K562 (cell line): ENCODE results near the gene MOG. TPM values are rescaled to one million over a fixed set of nuclear protein-coding genes. Genes with fewer than 3 reads are reported as not detected.

ENCODE experiments used
- ELF1 ChIP-seq: fragments of 200-800 bp; sonication (Bioruptor generic); IDR thresholded peaks from 2 replicates; pipeline ENCODE4 v1.6.1; 2016; ENCODE audit warnings: missing genetic modification characterization, missing compliant biosample characterization
- HDAC3 ChIP-seq: fragments of 450-650 bp; IDR thresholded peaks from 2 replicates; pipeline ENCODE4 v1.6.1; 2018; ENCODE audit warnings: borderline replicate concordance, mild to moderate bottlenecking, moderate library complexity; ENCODE audit not compliant: partially characterized antibody
- polyA plus RNA-seq, 8 experiments: library from polyadenylated mRNA; depleted of rRNA in 4 of 8; stranded (reverse) in 5 of 8; unstranded in 3 of 8; fragments of >200 nt; fragmentation: Nextera tagmentation in 2 of 8; fragmentation: Illumina TruSeq in 1 of 8; extraction: Ambion mirVana in 2 of 8; extraction: Trizol in 1 of 8; gene quantifications; 2 replicates each; pipeline versions ENCODE4 v1.2.1 to v1.2.3, GENCODE V29; 2011 to 2014; ENCODE audit warnings: inconsistent platforms in 1 of 8, missing spikeins in 1 of 8
- total RNA-seq, 7 experiments: library from RNA; depleted of rRNA in 6 of 7; stranded (reverse); fragments of >200 nt in 6 of 7; fragmentation: Illumina TruSeq in 2 of 7; extraction: Trizol in 2 of 7; gene quantifications; 2 replicates each; pipeline versions ENCODE4 v1.2.1 to v1.2.3, GENCODE V29; 2011 to 2021; ENCODE audit warnings: low replicate concordance in 1 of 7
- TF ChIP-seq, protein P1 (sequence below): fragments of 450-650 bp; IDR thresholded peaks from one replicate; pipeline ENCODE4 v1.6.1; 2018; ENCODE audit warnings: mild to moderate bottlenecking, moderate library complexity; ENCODE audit not compliant: partially characterized antibody
- TF ChIP-seq, protein P2 (sequence below): fragments of 450-650 bp; IDR thresholded peaks from 2 replicates; pipeline ENCODE4 v1.6.1; 2016; ENCODE audit warnings: borderline replicate concordance
- TF ChIP-seq, protein P3 (sequence below): fragments of 250-450 bp; sonication (Bioruptor Pico); IDR thresholded peaks from 2 replicates; pipeline ENCODE4 v1.8.0; 2022; ENCODE audit warnings: inconsistent platforms, mild to moderate bottlenecking, moderate library complexity, borderline replicate concordance
- TF ChIP-seq, protein P4 (sequence below), 2 experiments: fragments of 250-450 bp in 1 of 2; fragments of 450-650 bp in 1 of 2; sonication (Bioruptor Pico) in 1 of 2; IDR thresholded peaks; 2 replicates each; pipeline versions ENCODE4 v1.6.1 to v1.8.0; 2016 to 2021; ENCODE audit warnings: mild to moderate bottlenecking in 2 of 2, moderate library complexity in 2 of 2, missing compliant biosample characterization in 1 of 2, missing genetic modification characterization in 1 of 2

MOG gene
- total and polyA plus RNA-seq, 9 of the 15 experiments (the other 6 are each of a cell fraction or from before 2014, with no cell fraction given): not detected

DNA sequence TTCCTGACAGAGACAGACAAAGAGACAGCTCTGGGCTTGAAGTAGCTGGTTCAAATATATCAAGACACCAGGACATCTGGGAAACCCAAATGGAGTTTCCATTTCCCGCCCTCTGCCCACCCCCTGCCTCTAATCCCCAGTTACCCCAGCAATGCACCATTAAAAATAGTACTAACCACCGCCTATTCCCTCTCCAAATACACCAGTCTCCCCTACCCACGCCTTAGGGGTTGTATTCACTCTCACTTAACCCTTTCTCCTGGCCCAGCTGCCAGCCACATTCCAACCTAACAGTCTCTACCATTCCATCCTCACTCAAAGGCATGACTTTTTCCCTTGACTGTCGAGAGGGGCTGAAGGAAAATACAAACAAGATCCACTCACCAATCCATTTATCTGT, 46.4 kb upstream of the MOG start (continued):
- TF ChIP-seq, protein P1, sequence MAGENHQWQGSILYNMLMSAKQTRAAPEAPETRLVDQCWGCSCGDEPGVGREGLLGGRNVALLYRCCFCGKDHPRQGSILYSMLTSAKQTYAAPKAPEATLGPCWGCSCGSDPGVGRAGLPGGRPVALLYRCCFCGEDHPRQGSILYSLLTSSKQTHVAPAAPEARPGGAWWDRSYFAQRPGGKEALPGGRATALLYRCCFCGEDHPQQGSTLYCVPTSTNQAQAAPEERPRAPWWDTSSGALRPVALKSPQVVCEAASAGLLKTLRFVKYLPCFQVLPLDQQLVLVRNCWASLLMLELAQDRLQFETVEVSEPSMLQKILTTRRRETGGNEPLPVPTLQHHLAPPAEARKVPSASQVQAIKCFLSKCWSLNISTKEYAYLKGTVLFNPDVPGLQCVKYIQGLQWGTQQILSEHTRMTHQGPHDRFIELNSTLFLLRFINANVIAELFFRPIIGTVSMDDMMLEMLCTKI: no peak
- TF ChIP-seq HDAC3 (no peak), ELF1 (tag) (no peak)
- TF ChIP-seq, protein P2, sequence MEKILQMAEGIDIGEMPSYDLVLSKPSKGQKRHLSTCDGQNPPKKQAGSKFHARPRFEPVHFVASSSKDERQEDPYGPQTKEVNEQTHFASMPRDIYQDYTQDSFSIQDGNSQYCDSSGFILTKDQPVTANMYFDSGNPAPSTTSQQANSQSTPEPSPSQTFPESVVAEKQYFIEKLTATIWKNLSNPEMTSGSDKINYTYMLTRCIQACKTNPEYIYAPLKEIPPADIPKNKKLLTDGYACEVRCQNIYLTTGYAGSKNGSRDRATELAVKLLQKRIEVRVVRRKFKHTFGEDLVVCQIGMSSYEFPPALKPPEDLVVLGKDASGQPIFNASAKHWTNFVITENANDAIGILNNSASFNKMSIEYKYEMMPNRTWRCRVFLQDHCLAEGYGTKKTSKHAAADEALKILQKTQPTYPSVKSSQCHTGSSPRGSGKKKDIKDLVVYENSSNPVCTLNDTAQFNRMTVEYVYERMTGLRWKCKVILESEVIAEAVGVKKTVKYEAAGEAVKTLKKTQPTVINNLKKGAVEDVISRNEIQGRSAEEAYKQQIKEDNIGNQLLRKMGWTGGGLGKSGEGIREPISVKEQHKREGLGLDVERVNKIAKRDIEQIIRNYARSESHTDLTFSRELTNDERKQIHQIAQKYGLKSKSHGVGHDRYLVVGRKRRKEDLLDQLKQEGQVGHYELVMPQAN: no peak
- TF ChIP-seq, protein P3, sequence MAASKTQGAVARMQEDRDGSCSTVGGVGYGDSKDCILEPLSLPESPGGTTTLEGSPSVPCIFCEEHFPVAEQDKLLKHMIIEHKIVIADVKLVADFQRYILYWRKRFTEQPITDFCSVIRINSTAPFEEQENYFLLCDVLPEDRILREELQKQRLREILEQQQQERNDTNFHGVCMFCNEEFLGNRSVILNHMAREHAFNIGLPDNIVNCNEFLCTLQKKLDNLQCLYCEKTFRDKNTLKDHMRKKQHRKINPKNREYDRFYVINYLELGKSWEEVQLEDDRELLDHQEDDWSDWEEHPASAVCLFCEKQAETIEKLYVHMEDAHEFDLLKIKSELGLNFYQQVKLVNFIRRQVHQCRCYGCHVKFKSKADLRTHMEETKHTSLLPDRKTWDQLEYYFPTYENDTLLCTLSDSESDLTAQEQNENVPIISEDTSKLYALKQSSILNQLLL (CRISPR knock-in tag): no peak
- TF ChIP-seq, protein P4, sequence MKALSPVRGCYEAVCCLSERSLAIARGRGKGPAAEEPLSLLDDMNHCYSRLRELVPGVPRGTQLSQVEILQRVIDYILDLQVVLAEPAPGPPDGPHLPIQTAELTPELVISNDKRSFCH (CRISPR knock-in tag; IDR thresholded peaks at IDR 0.05): no peak
- TF ChIP-seq, protein P4 (tag; IDR thresholded peaks at IDR 0.05): no peak
